ENCODE measurements around the gene MTHFSD.

Gene MTHFSD

GRCh38 chr16:86505899-86506864 is 48.9 kb downstream of the MTHFSD start:
- H2BK120ac ChIP-seq (ENCODE audit: low read depth, low read length), result no peak overlapping the region
- H3K79me2 ChIP-seq (ENCODE audit: control insufficient read depth, insufficient read depth, low read length), result no peaks in the 10 kb centered on the region
- H3K4me3 ChIP-seq (ENCODE audit: low read length), result no peak overlapping the region
- no peak overlapping the region for H3K9ac ChIP-seq (ENCODE audit: low read length)
- no peaks in the 10 kb centered on the region for H3K36me3 ChIP-seq (ENCODE audit: control insufficient read depth, insufficient read depth, low read length)
- no peak overlapping the region for H3K4me2 ChIP-seq (ENCODE audit: low read length)
- no peaks in the 10 kb centered on the region for H3K79me1 ChIP-seq (ENCODE audit: low read length)
- H2BK15ac ChIP-seq (replicated peaks; ENCODE audit: low read depth), result no peak overlapping the region
- H4K5ac ChIP-seq (ENCODE audit: low read length), result no peak overlapping the region
- no CpG with 5 or more reads among the region's 27 CpGs for WGBS (ENCODE audit: extremely low coverage, insufficient coverage, low lambda C conversion rate)
- H3K23ac ChIP-seq (ENCODE audit: low read length), result no peak overlapping the region
- peaks cover 7% of the 10 kb centered on the region for H3K4me1 ChIP-seq (ENCODE audit: control insufficient read depth, low read depth, low read length)
- H3K56ac ChIP-seq (ENCODE audit: low read length), result no peak overlapping the region
- H3K4ac ChIP-seq (ENCODE audit: low read depth, low read length), result no peak overlapping the region
- H4K8ac ChIP-seq (ENCODE audit: low read depth, low read length), result no peak overlapping the region
- H2BK5ac ChIP-seq (ENCODE audit: low read length), result no peak overlapping the region
- no peak overlapping the region for H3K18ac ChIP-seq (ENCODE audit: low read length)
- H3K27ac ChIP-seq (ENCODE audit: low read depth, low read length), result no peak overlapping the region
- DNase-seq, result no peak
- no peak overlapping the region for H2AK5ac ChIP-seq (ENCODE audit: low read length)
- peaks cover 78% of the 10 kb centered on the region for H3K27me3 ChIP-seq (ENCODE audit: insufficient read depth, low read length, poor library complexity)

- H4K5ac ChIP-seq (ENCODE audit: low read length), result no peak overlapping the region
- no peak overlapping the region for H3K4me3 ChIP-seq (ENCODE audit: low read length)
- H3K36me3 ChIP-seq (ENCODE audit: control insufficient read depth, insufficient read depth, low read length), result no peaks in the 10 kb centered on the region
- H2BK15ac ChIP-seq (replicated peaks; ENCODE audit: low read depth), result no peak overlapping the region
- peaks cover 7% of the 10 kb centered on the region for H3K4me1 ChIP-seq (ENCODE audit: control insufficient read depth, low read depth, low read length)
- no peaks in the 10 kb centered on the region for H3K79me1 ChIP-seq (ENCODE audit: low read length)
- H4K8ac ChIP-seq (ENCODE audit: low read depth, low read length), result no peak overlapping the region
- no peak overlapping the region for H3K9ac ChIP-seq (ENCODE audit: low read length)
- H2BK5ac ChIP-seq (ENCODE audit: low read length), result no peak overlapping the region
- no peak overlapping the region for H3K56ac ChIP-seq (ENCODE audit: low read length)
- peak overlapping the region; percentile 9 for H3K23ac ChIP-seq (ENCODE audit: low read length)
- no peaks in the 10 kb centered on the region for H3K79me2 ChIP-seq (ENCODE audit: control insufficient read depth, insufficient read depth, low read length)
- H3K4ac ChIP-seq (ENCODE audit: low read depth, low read length), result no peak overlapping the region
- WGBS (ENCODE audit: extremely low coverage, insufficient coverage, low lambda C conversion rate), result no CpG with 5 or more reads among the region's 67 CpGs
- H3K4me2 ChIP-seq (ENCODE audit: low read length), result no peak overlapping the region
- no peak overlapping the region for H2BK120ac ChIP-seq (ENCODE audit: low read depth, low read length)
- DNase-seq, result no peak
- H2AK5ac ChIP-seq (ENCODE audit: low read length), result no peak overlapping the region
- H3K27me3 ChIP-seq (ENCODE audit: insufficient read depth, low read length, poor library complexity), result peaks cover 84% of the 10 kb centered on the region
- H3K27ac ChIP-seq (ENCODE audit: low read depth, low read length), result no peak overlapping the region
- no peak overlapping the region for H3K18ac ChIP-seq (ENCODE audit: low read length)
These were observed 49.7 kb downstream of the MTHFSD start for GRCh38 chr16:86505185-86505898.

DNA sequence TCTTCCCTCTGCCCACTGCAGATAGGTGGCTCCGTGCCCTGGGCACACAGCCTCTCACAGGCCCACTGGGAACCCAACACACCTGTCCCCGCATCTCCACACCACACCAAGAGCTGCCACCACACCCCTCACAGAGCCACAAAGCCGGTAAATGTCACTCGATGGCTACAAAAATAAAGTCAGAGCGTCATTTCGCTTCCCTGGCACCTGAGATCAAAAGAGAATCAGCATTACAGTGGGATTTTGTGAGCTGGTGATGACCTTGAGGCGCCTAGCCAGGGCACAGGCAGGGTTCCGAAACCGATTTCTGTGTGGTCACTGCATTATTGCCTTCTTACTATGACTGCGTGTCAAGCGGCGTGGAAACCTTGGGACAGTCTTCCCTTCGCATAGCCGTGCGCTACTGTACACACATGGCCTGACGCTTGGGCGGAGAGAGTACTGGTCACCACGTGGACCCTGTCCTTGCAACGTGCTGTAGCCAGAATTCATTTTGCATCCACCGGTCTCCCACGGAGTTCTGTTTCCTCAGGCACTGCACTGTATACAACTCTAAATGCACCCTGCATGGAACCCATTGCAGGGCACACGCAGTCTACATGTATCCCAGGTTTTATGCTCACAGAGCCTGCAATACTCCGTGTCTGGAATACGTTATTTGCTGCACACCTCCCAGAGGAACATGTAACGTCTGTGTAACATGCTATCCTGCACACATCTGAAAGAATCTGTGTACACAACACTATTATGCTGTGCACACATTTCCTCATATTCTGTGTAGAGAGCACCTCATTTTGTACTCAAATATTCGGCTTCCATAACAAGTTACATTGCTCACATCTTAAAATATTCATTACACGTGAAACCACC is 50.5 kb downstream of the MTHFSD start:
- H3K79me1 ChIP-seq (ENCODE audit: low read length), result no peaks in the 10 kb centered on the region
- H2BK15ac ChIP-seq (replicated peaks; ENCODE audit: low read depth), result no peak overlapping the region
- H3K4ac ChIP-seq (ENCODE audit: low read depth, low read length), result no peak overlapping the region
- H3K4me2 ChIP-seq (ENCODE audit: low read length), result no peak overlapping the region
- no peaks in the 10 kb centered on the region for H3K36me3 ChIP-seq (ENCODE audit: control insufficient read depth, insufficient read depth, low read length)
- H3K27me3 ChIP-seq (ENCODE audit: insufficient read depth, low read length, poor library complexity), result peaks cover 92% of the 10 kb centered on the region
- no peak overlapping the region for H3K56ac ChIP-seq (ENCODE audit: low read length)
- no peaks in the 10 kb centered on the region for H3K79me2 ChIP-seq (ENCODE audit: control insufficient read depth, insufficient read depth, low read length)
- no peak overlapping the region for H2BK5ac ChIP-seq (ENCODE audit: low read length)
- H4K5ac ChIP-seq (ENCODE audit: low read length), result no peak overlapping the region
- H3K4me1 ChIP-seq (ENCODE audit: control insufficient read depth, low read depth, low read length), result peaks cover 7% of the 10 kb centered on the region
- no peak overlapping the region for H3K27ac ChIP-seq (ENCODE audit: low read depth, low read length)
- H3K4me3 ChIP-seq (ENCODE audit: low read length), result no peak overlapping the region
- no peak overlapping the region for H2AK5ac ChIP-seq (ENCODE audit: low read length)
- WGBS (ENCODE audit: extremely low coverage, insufficient coverage, low lambda C conversion rate), result no CpG with 5 or more reads among the region's 27 CpGs
- H3K9ac ChIP-seq (ENCODE audit: low read length), result no peak overlapping the region
- H4K8ac ChIP-seq (ENCODE audit: low read depth, low read length), result no peak overlapping the region
- DNase-seq, result no peak
- H3K23ac ChIP-seq (ENCODE audit: low read length), result no peak overlapping the region
- H2BK120ac ChIP-seq (ENCODE audit: low read depth, low read length), result no peak overlapping the region
- H3K18ac ChIP-seq (ENCODE audit: low read length), result no peak overlapping the region

DNA sequence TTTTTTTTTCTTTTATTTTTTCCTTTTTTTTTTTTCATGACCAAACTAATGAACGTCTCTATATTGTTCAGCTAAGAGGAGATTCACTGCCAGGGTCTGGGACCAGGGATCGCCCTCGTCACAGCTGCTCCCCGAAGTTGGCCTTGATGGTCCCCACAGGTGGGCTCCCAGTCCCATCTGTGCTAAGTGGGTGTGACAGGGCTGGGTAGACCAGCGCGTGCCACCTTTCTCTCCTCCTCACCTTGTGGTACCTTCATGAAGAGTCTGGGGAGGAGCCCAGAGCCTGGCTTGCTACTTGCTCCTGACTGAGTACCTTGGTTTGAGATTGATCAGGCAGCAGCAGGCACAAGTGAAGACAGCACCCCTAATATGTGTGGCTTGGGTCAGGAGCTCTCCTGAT is 51.2 kb downstream of the MTHFSD start:
- no peak overlapping the region for H2BK15ac ChIP-seq (replicated peaks; ENCODE audit: low read depth)

GRCh38 chr16:86502856-86503748 is 51.9 kb downstream of the MTHFSD start:
- Histone ChIP-seq H4K8ac (ENCODE audit: low read depth, low read length) (no peak overlapping the region), H3K79me2 (ENCODE audit: control insufficient read depth, insufficient read depth, low read length) (no peaks in the 10 kb centered on the region), H3K4me2 (ENCODE audit: low read length) (no peak overlapping the region), H2BK120ac (ENCODE audit: low read depth, low read length) (no peak overlapping the region), H3K27me3 (ENCODE audit: insufficient read depth, low read length, poor library complexity) (peaks cover 96% of the 10 kb centered on the region), H3K9ac (ENCODE audit: low read length) (no peak overlapping the region), H3K36me3 (ENCODE audit: control insufficient read depth, insufficient read depth, low read length) (no peaks in the 10 kb centered on the region), H3K79me1 (ENCODE audit: low read length) (no peaks in the 10 kb centered on the region), H2AK5ac (ENCODE audit: low read length) (no peak overlapping the region), H3K4me3 (ENCODE audit: low read length) (no peak overlapping the region), H2BK15ac (replicated peaks; ENCODE audit: low read depth) (no peak overlapping the region), H2BK5ac (ENCODE audit: low read length) (no peak overlapping the region), H3K56ac (ENCODE audit: low read length) (no peak overlapping the region), H3K4me1 (ENCODE audit: control insufficient read depth, low read depth, low read length) (peaks cover 5% of the 10 kb centered on the region), H4K5ac (ENCODE audit: low read length) (no peak overlapping the region), H3K23ac (ENCODE audit: low read length) (no peak overlapping the region), H3K18ac (ENCODE audit: low read length) (no peak overlapping the region), H3K4ac (ENCODE audit: low read depth, low read length) (no peak overlapping the region), H3K27ac (ENCODE audit: low read depth, low read length) (no peak overlapping the region)
- DNase-seq, result no peak
- WGBS (ENCODE audit: extremely low coverage, insufficient coverage, low lambda C conversion rate), result no CpG with 5 or more reads among the region's 22 CpGs

More for the DNA sequence above, 51.2 kb downstream of the MTHFSD start:
- Histone ChIP-seq H4K5ac (ENCODE audit: low read length) (no peak overlapping the region), H3K23ac (ENCODE audit: low read length) (no peak overlapping the region), H3K18ac (ENCODE audit: low read length) (no peak overlapping the region), H2AK5ac (ENCODE audit: low read length) (no peak overlapping the region), H3K36me3 (ENCODE audit: control insufficient read depth, insufficient read depth, low read length) (no peaks in the 10 kb centered on the region), H3K27me3 (ENCODE audit: insufficient read depth, low read length, poor library complexity) (peaks cover 94% of the 10 kb centered on the region), H3K4me2 (ENCODE audit: low read length) (no peak overlapping the region), H3K9ac (ENCODE audit: low read length) (no peak overlapping the region), H2BK5ac (ENCODE audit: low read length) (no peak overlapping the region), H2BK120ac (ENCODE audit: low read depth, low read length) (no peak overlapping the region), H3K79me2 (ENCODE audit: control insufficient read depth, insufficient read depth, low read length) (no peaks in the 10 kb centered on the region), H3K4ac (ENCODE audit: low read depth, low read length) (no peak overlapping the region), H3K79me1 (ENCODE audit: low read length) (no peaks in the 10 kb centered on the region), H3K4me3 (ENCODE audit: low read length) (no peak overlapping the region), H4K8ac (ENCODE audit: low read depth, low read length) (no peak overlapping the region), H3K56ac (ENCODE audit: low read length) (no peak overlapping the region), H3K27ac (ENCODE audit: low read depth, low read length) (no peak overlapping the region), H3K4me1 (ENCODE audit: control insufficient read depth, low read depth, low read length) (peaks cover 4% of the 10 kb centered on the region)
- no peak for DNase-seq
- no CpG with 5 or more reads among the region's 6 CpGs for WGBS (ENCODE audit: extremely low coverage, insufficient coverage, low lambda C conversion rate)
